ENCODE data around the gene SMOC1. TPM values are rescaled to one million over a fixed set of nuclear protein-coding genes. Genes with fewer than 3 reads are reported as not detected.

The SMOC1 gene
- total RNA-seq, 3 donors from 2014 or later (not counting 1 experiment from before 2014, with no cell fraction given) = not detected

DNA sequence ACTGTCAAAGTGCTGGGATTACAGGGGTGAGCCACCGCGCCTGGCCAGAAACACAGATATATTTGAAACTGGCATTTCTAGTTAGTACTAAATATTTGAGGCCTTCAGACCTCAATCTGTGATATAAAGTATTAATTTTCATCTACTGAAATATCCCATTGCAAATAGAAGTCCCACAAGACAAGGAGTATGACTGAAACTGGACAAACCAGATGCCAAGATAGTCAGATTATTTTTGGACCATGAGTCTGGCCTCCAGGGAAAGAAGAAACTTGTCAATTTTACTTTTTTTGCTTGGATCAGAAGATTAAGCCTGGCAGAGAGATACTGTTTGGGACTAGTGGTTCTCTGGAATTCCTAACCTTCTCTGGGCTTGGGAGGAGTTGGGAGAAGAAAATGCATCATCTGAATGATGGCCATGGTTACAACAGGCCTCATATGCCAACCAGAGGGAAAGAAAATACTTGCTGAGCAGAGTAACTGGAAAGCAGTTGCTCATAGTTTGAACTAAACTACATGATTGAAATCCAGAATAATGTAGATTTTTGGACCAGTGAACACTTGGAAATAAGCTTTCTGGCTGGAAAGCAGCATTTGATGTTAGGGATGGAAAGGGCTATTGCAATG lies 2.9 kb upstream of the SMOC1 start:
- H3K27ac ChIP-seq (ENCODE audit: low read length) = no peak overlapping the region
- Mint-ChIP-seq H3K9me3 (no peaks in the 10 kb centered on the region), H3K4me3 (no peak overlapping the region), H3K27me3 (ENCODE audit: low read depth in 2 of 2) (peaks cover 31 to 41% of the 10 kb centered on the region in 2 donors), H3K36me3 (no peaks in the 10 kb centered on the region), H3K4me1 (peaks cover 0 to 5% of the 10 kb centered on the region in 2 donors), H3K27ac (no peak overlapping the region)
- intact Hi-C loops (cut with micrococcal nuclease) = no loop called here
- ATAC-seq = no peak
- TF ChIP-seq, protein P1, sequence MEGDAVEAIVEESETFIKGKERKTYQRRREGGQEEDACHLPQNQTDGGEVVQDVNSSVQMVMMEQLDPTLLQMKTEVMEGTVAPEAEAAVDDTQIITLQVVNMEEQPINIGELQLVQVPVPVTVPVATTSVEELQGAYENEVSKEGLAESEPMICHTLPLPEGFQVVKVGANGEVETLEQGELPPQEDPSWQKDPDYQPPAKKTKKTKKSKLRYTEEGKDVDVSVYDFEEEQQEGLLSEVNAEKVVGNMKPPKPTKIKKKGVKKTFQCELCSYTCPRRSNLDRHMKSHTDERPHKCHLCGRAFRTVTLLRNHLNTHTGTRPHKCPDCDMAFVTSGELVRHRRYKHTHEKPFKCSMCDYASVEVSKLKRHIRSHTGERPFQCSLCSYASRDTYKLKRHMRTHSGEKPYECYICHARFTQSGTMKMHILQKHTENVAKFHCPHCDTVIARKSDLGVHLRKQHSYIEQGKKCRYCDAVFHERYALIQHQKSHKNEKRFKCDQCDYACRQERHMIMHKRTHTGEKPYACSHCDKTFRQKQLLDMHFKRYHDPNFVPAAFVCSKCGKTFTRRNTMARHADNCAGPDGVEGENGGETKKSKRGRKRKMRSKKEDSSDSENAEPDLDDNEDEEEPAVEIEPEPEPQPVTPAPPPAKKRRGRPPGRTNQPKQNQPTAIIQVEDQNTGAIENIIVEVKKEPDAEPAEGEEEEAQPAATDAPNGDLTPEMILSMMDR (IDR thresholded peaks at IDR 0.05) = no peak
- no peaks in the 10 kb centered on the region for H3K36me3 ChIP-seq (ENCODE audit: control insufficient read depth, insufficient read depth, low read length)
- peaks cover 4% of the 10 kb centered on the region for H3K27me3 ChIP-seq (ENCODE audit: control insufficient read depth, insufficient read depth, low read length)
- H3K4me1 ChIP-seq (ENCODE audit: control insufficient read depth, insufficient read depth, low read length) = no peaks in the 10 kb centered on the region
- H3K4me3 ChIP-seq (ENCODE audit: low read length) = no peak overlapping the region
- 38% methylated on average over 2 of the region's 2 CpGs for WGBS (ENCODE audit: insufficient coverage)
- H3K9me3 ChIP-seq (ENCODE audit: control insufficient read depth, insufficient read depth, low read length) = no peaks in the 10 kb centered on the region
- no peak for DNase-seq

DNA sequence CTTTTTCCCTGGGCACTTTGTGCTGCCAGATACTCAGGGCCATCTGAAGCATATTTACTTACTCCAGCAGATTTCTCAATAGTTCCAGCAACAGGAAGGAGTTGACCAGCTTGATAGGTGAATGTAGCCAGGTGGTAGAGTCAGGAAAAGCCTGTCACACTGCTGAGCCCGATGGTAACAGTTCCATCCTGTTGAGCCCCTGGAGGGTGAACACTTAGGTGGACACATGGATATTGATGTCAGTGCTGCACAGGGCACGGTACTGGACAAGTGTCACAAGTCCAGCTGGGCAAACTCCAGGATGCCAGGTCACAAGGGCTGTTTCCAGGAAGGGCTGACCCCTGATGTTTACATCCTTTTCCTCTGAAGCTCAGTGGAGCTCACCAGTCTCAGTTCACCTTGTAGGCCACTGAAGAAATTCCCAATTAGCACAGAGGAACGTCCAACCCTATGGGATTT lies 2.3 kb upstream of the SMOC1 start:
- H3K27me3 ChIP-seq (ENCODE audit: control insufficient read depth, insufficient read depth, low read length) = peaks cover 4% of the 10 kb centered on the region
- 53% methylated on average over 3 of the region's 3 CpGs for WGBS (ENCODE audit: insufficient coverage)
- Mint-ChIP-seq H3K9me3 (no peaks in the 10 kb centered on the region), H3K27me3 (ENCODE audit: low read depth in 2 of 2) (peaks cover 35 to 46% of the 10 kb centered on the region in 2 donors), H3K4me3 (no peak overlapping the region), H3K4me1 (peaks cover 0 to 5% of the 10 kb centered on the region in 2 donors), H3K27ac (no peak overlapping the region), H3K36me3 (no peaks in the 10 kb centered on the region)
- DNase-seq = no peak
- intact Hi-C loops (cut with micrococcal nuclease) = no loop called here
- TF ChIP-seq, protein P1 (IDR thresholded peaks at IDR 0.05) = no peak
- no peak overlapping the region for H3K4me3 ChIP-seq (ENCODE audit: low read length)
- ATAC-seq = no peak
- no peak overlapping the region for H3K27ac ChIP-seq (ENCODE audit: low read length)
- H3K4me1 ChIP-seq (ENCODE audit: control insufficient read depth, insufficient read depth, low read length) = no peaks in the 10 kb centered on the region
- no peaks in the 10 kb centered on the region for H3K36me3 ChIP-seq (ENCODE audit: control insufficient read depth, insufficient read depth, low read length)
- no peaks in the 10 kb centered on the region for H3K9me3 ChIP-seq (ENCODE audit: control insufficient read depth, insufficient read depth, low read length)

DNA sequence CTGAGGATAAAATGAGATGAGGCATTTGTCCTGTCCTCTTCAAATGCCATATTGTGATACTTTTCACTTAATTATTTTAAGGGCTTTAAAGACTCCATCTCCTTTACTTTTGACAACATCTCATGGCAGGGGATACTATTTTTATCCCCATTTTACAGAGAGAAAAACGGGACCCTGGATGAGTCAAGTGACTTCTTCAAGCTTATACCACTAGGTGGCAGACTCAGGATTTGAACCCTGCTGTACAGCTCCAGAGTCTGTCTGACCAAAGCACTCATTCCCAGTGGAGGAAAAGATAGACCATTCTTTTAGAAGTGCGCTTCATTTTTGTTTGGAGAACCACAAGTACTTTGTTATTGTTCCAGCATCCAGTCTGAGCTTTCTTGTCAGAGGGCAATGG lies 1.7 kb upstream of the SMOC1 start:
- H3K4me1 Mint-ChIP-seq = peaks cover 0 to 5% of the 10 kb centered on the region in 2 donors
- no peaks in the 10 kb centered on the region for H3K9me3 Mint-ChIP-seq
- H3K27ac Mint-ChIP-seq = no peak overlapping the region
- TF ChIP-seq, protein P1 (IDR thresholded peaks at IDR 0.05) = no peak
- Histone ChIP-seq H3K36me3 (ENCODE audit: control insufficient read depth, insufficient read depth, low read length) (no peaks in the 10 kb centered on the region), H3K4me1 (ENCODE audit: control insufficient read depth, insufficient read depth, low read length) (no peaks in the 10 kb centered on the region), H3K9me3 (ENCODE audit: control insufficient read depth, insufficient read depth, low read length) (no peaks in the 10 kb centered on the region), H3K4me3 (ENCODE audit: low read length) (no peak overlapping the region), H3K27ac (ENCODE audit: low read length) (no peak overlapping the region), H3K27me3 (ENCODE audit: control insufficient read depth, insufficient read depth, low read length) (peaks cover 6% of the 10 kb centered on the region)
- no peaks in the 10 kb centered on the region for H3K36me3 Mint-ChIP-seq
- no peak for ATAC-seq
- DNase-seq = no peak
- intact Hi-C loops (cut with micrococcal nuclease) = no loop called here
- no peak overlapping the region for H3K4me3 Mint-ChIP-seq
- peaks cover 35 to 48% of the 10 kb centered on the region in 2 donors for H3K27me3 Mint-ChIP-seq (ENCODE audit: low read depth in 2 of 2)
- 37% methylated on average over 2 of the region's 2 CpGs for WGBS (ENCODE audit: insufficient coverage)

DNA sequence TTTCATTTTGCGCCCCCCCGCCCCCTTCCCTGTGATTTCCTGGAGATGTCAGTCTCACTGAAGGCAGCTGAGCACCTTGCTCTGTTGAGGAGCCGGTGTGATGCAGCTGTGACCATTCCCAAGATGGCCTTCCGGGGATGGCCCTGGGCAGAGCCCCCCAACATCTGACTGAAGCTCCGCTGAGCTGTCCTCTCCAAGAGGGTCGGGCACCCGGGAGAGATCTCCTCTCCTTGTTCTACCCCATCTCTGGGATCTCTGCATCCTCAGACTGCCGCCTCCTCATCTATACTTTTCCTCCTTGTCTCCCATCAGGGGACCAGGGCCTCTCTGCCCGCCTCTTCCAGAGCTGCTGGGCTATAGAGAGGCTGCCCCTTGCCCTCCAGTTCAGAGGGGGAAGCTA lies 965 bp upstream of the SMOC1 start:
- peaks cover 0 to 5% of the 10 kb centered on the region in 2 donors for H3K4me1 Mint-ChIP-seq
- H3K36me3 Mint-ChIP-seq = no peaks in the 10 kb centered on the region
- Histone ChIP-seq H3K36me3 (ENCODE audit: control insufficient read depth, insufficient read depth, low read length) (no peaks in the 10 kb centered on the region), H3K27ac (ENCODE audit: low read length) (no peak overlapping the region), H3K4me3 (ENCODE audit: low read length) (no peak overlapping the region), H3K27me3 (ENCODE audit: control insufficient read depth, insufficient read depth, low read length) (peaks cover 9% of the 10 kb centered on the region), H3K9me3 (ENCODE audit: control insufficient read depth, insufficient read depth, low read length) (no peaks in the 10 kb centered on the region), H3K4me1 (ENCODE audit: control insufficient read depth, insufficient read depth, low read length) (no peaks in the 10 kb centered on the region)
- no peaks in the 10 kb centered on the region for H3K9me3 Mint-ChIP-seq
- no peak overlapping the region for H3K27ac Mint-ChIP-seq
- no peak overlapping the region for H3K4me3 Mint-ChIP-seq
- 88% methylated on average over 9 of the region's 9 CpGs for WGBS (ENCODE audit: insufficient coverage)
- TF ChIP-seq, protein P1 (IDR thresholded peaks at IDR 0.05) = no peak
- intact Hi-C loops (cut with micrococcal nuclease) = no loop called here
- peaks cover 40 to 48% of the 10 kb centered on the region in 2 donors for H3K27me3 Mint-ChIP-seq (ENCODE audit: low read depth in 2 of 2)
- ATAC-seq (no peak), DNase-seq (no peak)
